ENCODE data around the gene HYKK. TPM values are rescaled to one million over a fixed set of nuclear protein-coding genes. Genes with fewer than 3 reads are reported as not detected.
A peak's percentile ranks its signal among the peaks of the same experiment; 100 is the strongest.

HYKK gene
- total RNA-seq, 1 experiment from 2014 or later: 6.9 TPM

- no peaks in the 10 kb centered on the region for H3K9me2 ChIP-seq (ENCODE audit: insufficient read depth)
- no peak for DNase-seq
- no peaks in the 10 kb centered on the region for H3K9me3 ChIP-seq (ENCODE audit: insufficient read depth, low read depth)
- intact Hi-C loops (cut with micrococcal nuclease; ENCODE audit: unreplicated experiment): loop anchor here (2.0 kb wide), 1 partner anchor 24 kb away; the partner anchor contains the start of gene CHRNA5
- ChIA-PET CTCF (interaction anchor here (0.6 kb wide), 1 partner anchor 575 kb away, joined by 9 read pairs; no protein-coding TSS in a partner anchor), POLR2A (ENCODE audit: unreplicated experiment) (interaction anchor here (0.6 kb wide), 1 partner anchor 25 kb away, joined by 7 read pairs; no protein-coding TSS in a partner anchor)
- H3K4me3 ChIP-seq: peak overlapping the region; percentile 93
- peaks cover 24% of the 10 kb centered on the region for H3K36me3 ChIP-seq (ENCODE audit: low read depth)
- H3K79me2 ChIP-seq (ENCODE audit: low read depth): peaks cover 31% of the 10 kb centered on the region
- peaks cover 15% of the 10 kb centered on the region for H3K4me1 ChIP-seq (replicated peaks; ENCODE audit: insufficient read depth)
- TF ChIP-seq, protein P1, sequence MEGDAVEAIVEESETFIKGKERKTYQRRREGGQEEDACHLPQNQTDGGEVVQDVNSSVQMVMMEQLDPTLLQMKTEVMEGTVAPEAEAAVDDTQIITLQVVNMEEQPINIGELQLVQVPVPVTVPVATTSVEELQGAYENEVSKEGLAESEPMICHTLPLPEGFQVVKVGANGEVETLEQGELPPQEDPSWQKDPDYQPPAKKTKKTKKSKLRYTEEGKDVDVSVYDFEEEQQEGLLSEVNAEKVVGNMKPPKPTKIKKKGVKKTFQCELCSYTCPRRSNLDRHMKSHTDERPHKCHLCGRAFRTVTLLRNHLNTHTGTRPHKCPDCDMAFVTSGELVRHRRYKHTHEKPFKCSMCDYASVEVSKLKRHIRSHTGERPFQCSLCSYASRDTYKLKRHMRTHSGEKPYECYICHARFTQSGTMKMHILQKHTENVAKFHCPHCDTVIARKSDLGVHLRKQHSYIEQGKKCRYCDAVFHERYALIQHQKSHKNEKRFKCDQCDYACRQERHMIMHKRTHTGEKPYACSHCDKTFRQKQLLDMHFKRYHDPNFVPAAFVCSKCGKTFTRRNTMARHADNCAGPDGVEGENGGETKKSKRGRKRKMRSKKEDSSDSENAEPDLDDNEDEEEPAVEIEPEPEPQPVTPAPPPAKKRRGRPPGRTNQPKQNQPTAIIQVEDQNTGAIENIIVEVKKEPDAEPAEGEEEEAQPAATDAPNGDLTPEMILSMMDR (conservative IDR thresholded peaks at IDR 0.05): no peak
- TF ChIP-seq EZH2 (IDR thresholded peaks at IDR 0.05; ENCODE audit: low read depth): no peak
- H4K20me1 ChIP-seq (ENCODE audit: insufficient read depth): no peaks in the 10 kb centered on the region
- H3K27me3 ChIP-seq (ENCODE audit: insufficient read depth, low read depth): no peaks in the 10 kb centered on the region
- H3K27ac ChIP-seq: peak overlapping the region; percentile 73
- BruUV-seq (replicated peaks): TSS peak; percentile 38
- peaks cover 3% of the 10 kb centered on the region; the same call in 1 of the 2 replicates for H3F3A ChIP-seq (ENCODE audit: insufficient read depth, low read depth)
- H3K4me2 ChIP-seq: peak overlapping the region; percentile 95
- H2AFZ ChIP-seq: peak overlapping the region; percentile 96
These were observed 33.7 kb downstream of the HYKK start for GRCh38 chr15:78540871-78541743.

DNA sequence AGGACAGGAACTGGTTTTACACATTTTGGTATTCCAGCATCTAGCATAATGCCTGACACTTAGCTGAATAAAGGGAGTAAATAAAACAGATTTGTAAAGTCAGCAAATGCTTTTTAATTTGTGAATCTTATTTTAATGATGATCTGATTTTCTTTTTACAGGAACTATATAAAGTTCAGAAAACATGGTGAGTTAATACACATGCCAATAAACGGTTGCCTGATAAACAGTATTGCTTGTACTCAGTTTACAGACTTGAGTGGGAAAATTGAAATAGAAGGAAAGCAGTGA, 34.3 kb downstream of the HYKK start:
- peaks cover 15% of the 10 kb centered on the region for H3K4me1 ChIP-seq (replicated peaks; ENCODE audit: insufficient read depth)
- no peaks in the 10 kb centered on the region for H3K9me3 ChIP-seq (ENCODE audit: insufficient read depth, low read depth)
- ChIA-PET CTCF (no interaction called here), POLR2A (ENCODE audit: unreplicated experiment) (no interaction called here)
- H4K20me1 ChIP-seq (ENCODE audit: insufficient read depth): no peaks in the 10 kb centered on the region
- intact Hi-C loops (cut with micrococcal nuclease; ENCODE audit: unreplicated experiment): loop anchor here (2.0 kb wide), 1 partner anchor 23 kb away; the partner anchor contains the start of gene CHRNA5
- H3K27me3 ChIP-seq (ENCODE audit: insufficient read depth, low read depth): no peaks in the 10 kb centered on the region
- no peaks in the 10 kb centered on the region for H3K9me2 ChIP-seq (ENCODE audit: insufficient read depth)
- peaks cover 31% of the 10 kb centered on the region for H3K79me2 ChIP-seq (ENCODE audit: low read depth)
- peak overlapping the region; percentile 95 for H3K4me2 ChIP-seq
- H3K36me3 ChIP-seq (ENCODE audit: low read depth): peaks cover 24% of the 10 kb centered on the region
- TF ChIP-seq, protein P1 (conservative IDR thresholded peaks at IDR 0.05): no peak
- TF ChIP-seq EZH2 (IDR thresholded peaks at IDR 0.05; ENCODE audit: low read depth): no peak
- BruUV-seq (replicated peaks): no TSS peak
- peaks cover 3% of the 10 kb centered on the region; the same call in 1 of the 2 replicates for H3F3A ChIP-seq (ENCODE audit: insufficient read depth, low read depth)
- H3K4me3 ChIP-seq: peak overlapping the region; percentile 93
- no peak for DNase-seq
- H3K27ac ChIP-seq: peak overlapping the region; percentile 73; the same call in 1 of the 2 replicates
- H2AFZ ChIP-seq: no peak overlapping the region

DNA sequence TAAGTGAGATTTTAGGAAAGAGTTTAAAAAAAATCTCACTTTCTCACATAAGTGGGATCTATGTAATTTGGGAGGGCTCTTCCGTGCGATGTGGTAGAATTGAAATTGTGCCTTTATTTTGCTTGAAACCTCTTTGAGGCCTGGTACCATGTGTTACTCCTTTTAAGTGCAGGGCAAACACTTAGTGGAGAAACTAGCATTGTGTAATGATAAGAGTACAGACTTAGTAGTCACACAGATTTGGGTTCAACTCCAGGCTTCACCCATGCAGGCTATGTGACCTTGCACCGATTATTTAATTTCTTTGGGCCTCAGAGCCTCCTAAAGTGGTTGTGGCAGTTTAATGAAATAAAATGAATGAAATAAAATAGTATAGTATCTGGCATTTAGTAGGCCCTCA, 35.3 kb downstream of the HYKK start:
- Histone ChIP-seq H3K9me2 (ENCODE audit: insufficient read depth) (no peaks in the 10 kb centered on the region), H3K4me1 (replicated peaks; ENCODE audit: insufficient read depth) (peaks cover 15% of the 10 kb centered on the region), H3K9me3 (ENCODE audit: insufficient read depth, low read depth) (no peaks in the 10 kb centered on the region), H4K20me1 (ENCODE audit: insufficient read depth) (no peaks in the 10 kb centered on the region; the same call in 1 of the 2 replicates), H3F3A (ENCODE audit: insufficient read depth, low read depth) (peaks cover 3% of the 10 kb centered on the region; the same call in 1 of the 2 replicates), H3K27ac (no peak overlapping the region), H2AFZ (no peak overlapping the region), H3K27me3 (ENCODE audit: insufficient read depth, low read depth) (no peaks in the 10 kb centered on the region), H3K4me2 (peak overlapping the region; percentile 95), H3K79me2 (ENCODE audit: low read depth) (peaks cover 31% of the 10 kb centered on the region), H3K4me3 (no peak overlapping the region), H3K36me3 (ENCODE audit: low read depth) (peaks cover 31% of the 10 kb centered on the region)
- DNase-seq: no peak
- ChIA-PET CTCF (no interaction called here), POLR2A (ENCODE audit: unreplicated experiment) (interaction anchor here (0.7 kb wide), 1 partner anchor 92 kb away, joined by 5 read pairs; no protein-coding TSS in a partner anchor)
- TF ChIP-seq, protein P1 (conservative IDR thresholded peaks at IDR 0.05): no peak
- no peak for TF ChIP-seq EZH2 (IDR thresholded peaks at IDR 0.05; ENCODE audit: low read depth)
- intact Hi-C loops (cut with micrococcal nuclease; ENCODE audit: unreplicated experiment): no loop called here
- BruUV-seq (replicated peaks): no TSS peak

All from PC-9 (cell line).